ENCODE results near the gene AGFG1.

GRCh38 chr2:227579791-227580190, 107.8 kb downstream of the AGFG1 start:
- no peak for TF ChIP-seq CTCF (IDR thresholded peaks at IDR 0.05)
- no peak for TF ChIP-seq POLR2AphosphoS5 (IDR thresholded peaks at IDR 0.05)

All from upper lobe of left lung (tissue), 4 donors.